Stomach (tissue), 9 donors: ENCODE results near the gene OR8D2. TPM values are rescaled to one million over a fixed set of nuclear protein-coding genes. Genes with fewer than 3 reads are reported as not detected.

Source experiments
- DNase-seq, 2 donors: peaks; one replicate each; pipeline versions ENCODE4 v3.0.0 to v3.0.0-alpha.2; 2013 to 2019
- H3K27ac ChIP-seq, 5 donors: fragments of 200-600 bp in 4 of 5; sonication (generic) in 4 of 5; one replicate each; pipeline ENCODE4 v1.5.1; 2013 to 2019; ENCODE audit warnings: mild to moderate bottlenecking in 1 of 5, moderate library complexity in 1 of 5
- H3K27me3 ChIP-seq, 3 donors: fragments of 200-600 bp; sonication (generic); one replicate each; pipeline ENCODE4 v1.5.1; 2017 to 2019; ENCODE audit warnings: mixed run types in 1 of 3
- H3K36me3 ChIP-seq, 4 donors: fragments of 200-600 bp; sonication (generic); 1 replicate in 3 of 4; 2 replicates in 1 of 4; pipeline ENCODE4 v1.5.1; 2016 to 2019
- H3K4me1 ChIP-seq, 4 donors: fragments of 200-600 bp; sonication (generic); one replicate each; pipeline ENCODE4 v1.5.1; 2016 to 2019
- H3K4me3 ChIP-seq, 4 donors: fragments of 200-600 bp; sonication (generic) in 3 of 4; one replicate each; pipeline ENCODE4 v1.5.1; 2016 to 2019; ENCODE audit warnings: mild to moderate bottlenecking in 1 of 4
- H3K9me3 ChIP-seq, 4 donors: fragments of 200-600 bp; sonication (generic); one replicate each; pipeline ENCODE4 v1.5.1; 2016 to 2019
- EP300 ChIP-seq: sonication (generic); formaldehyde crosslinking; IDR thresholded peaks from one replicate; pipeline ENCODE4 v1.6.1; 2017; ENCODE audit warnings: antibody characterized with exemption
- POLR2A ChIP-seq, 4 donors: fragments of 450-650 bp; IDR thresholded peaks; one replicate each; pipeline ENCODE4 v1.6.1; 2016; ENCODE audit warnings: antibody characterized with exemption in 4 of 4, control low read depth in 2 of 4, mild to moderate bottlenecking in 1 of 4, moderate library complexity in 1 of 4
- POLR2AphosphoS5 ChIP-seq, 3 donors: sonication (generic); formaldehyde crosslinking; IDR thresholded peaks; one replicate each; pipeline ENCODE4 v1.6.1; 2016; ENCODE audit warnings: antibody characterized with exemption in 3 of 3
- WGBS, 5 donors: extraction: QIAGEN DNeasy Blood & Tissue Kit in 3 of 5; methylation state at CpG; one replicate each; pipeline versions ENCODE4 v1.1.5 to v1.1.7; 2013 to 2018; 5-methylcytosine and 5-hydroxymethylcytosine counted together
- intact Hi-C: fragments of 100-400 bp; cut with DNase I; formaldehyde crosslinking; loops from one replicate; pipeline ENCODE4 v1.15.1; 2023; ENCODE audit warnings: low total_unique reads
- polyA plus RNA-seq, 3 donors: library from polyadenylated mRNA; stranded (reverse); fragments of 200-250 nt; gene quantifications; one replicate each; pipeline ENCODE4 v1.2.3, GENCODE V29; 2013
- total RNA-seq, 5 donors: library from RNA; depleted of rRNA; stranded (reverse); fragments of >200 nt; gene quantifications; one replicate each; pipeline versions ENCODE4 v1.1.0 to v1.2.3, GENCODE V29; 2014 to 2016
- TF ChIP-seq, protein P1 (sequence below), 7 experiments: fragments of 450-650 bp in 4 of 7; fragments of 200-600 bp in 3 of 7; sonication (generic) in 3 of 7; IDR thresholded peaks; one replicate each; pipeline ENCODE4 v1.5.1; 2016 to 2019; ENCODE audit warnings: antibody characterized with exemption in 7 of 7, control low read depth in 2 of 7, mild to moderate bottlenecking in 1 of 7
- donor health status: healthy with polysubstance abuse.
- donor health status: Bipolar disorder and iron deficiency.
- donor health status: healthy.

OR8D2 gene
- total and polyA plus RNA-seq, 8 donors, result not detected

DNA sequence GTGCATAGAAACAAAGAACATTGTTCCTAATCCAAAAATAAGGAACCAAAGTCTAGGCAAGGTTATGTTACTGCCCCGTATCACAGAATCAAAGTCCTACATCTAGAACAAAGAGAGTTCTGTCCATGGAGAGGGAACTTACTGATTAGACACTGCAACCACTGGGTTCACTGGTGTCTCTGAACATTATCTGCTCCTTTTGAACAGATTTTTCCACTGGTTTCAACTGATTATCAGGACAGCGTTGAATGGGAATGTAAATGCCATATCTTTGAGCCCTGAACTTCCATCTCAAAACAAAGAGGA, 20.1 kb upstream of the OR8D2 start:
- intact Hi-C loops, result no loop called here
- Histone ChIP-seq H3K27me3 (no peaks in the 10 kb centered on the region), H3K27ac (no peak overlapping the region), H3K4me1 (no peaks in the 10 kb centered on the region), H3K4me3 (no peak overlapping the region), H3K36me3 (no peaks in the 10 kb centered on the region), H3K9me3 (no peaks in the 10 kb centered on the region)
- no peak for TF ChIP-seq POLR2AphosphoS5 (IDR thresholded peaks at IDR 0.05)
- TF ChIP-seq POLR2A (IDR thresholded peaks at IDR 0.05), result no peak
- TF ChIP-seq EP300, result no peak
- TF ChIP-seq, protein P1, sequence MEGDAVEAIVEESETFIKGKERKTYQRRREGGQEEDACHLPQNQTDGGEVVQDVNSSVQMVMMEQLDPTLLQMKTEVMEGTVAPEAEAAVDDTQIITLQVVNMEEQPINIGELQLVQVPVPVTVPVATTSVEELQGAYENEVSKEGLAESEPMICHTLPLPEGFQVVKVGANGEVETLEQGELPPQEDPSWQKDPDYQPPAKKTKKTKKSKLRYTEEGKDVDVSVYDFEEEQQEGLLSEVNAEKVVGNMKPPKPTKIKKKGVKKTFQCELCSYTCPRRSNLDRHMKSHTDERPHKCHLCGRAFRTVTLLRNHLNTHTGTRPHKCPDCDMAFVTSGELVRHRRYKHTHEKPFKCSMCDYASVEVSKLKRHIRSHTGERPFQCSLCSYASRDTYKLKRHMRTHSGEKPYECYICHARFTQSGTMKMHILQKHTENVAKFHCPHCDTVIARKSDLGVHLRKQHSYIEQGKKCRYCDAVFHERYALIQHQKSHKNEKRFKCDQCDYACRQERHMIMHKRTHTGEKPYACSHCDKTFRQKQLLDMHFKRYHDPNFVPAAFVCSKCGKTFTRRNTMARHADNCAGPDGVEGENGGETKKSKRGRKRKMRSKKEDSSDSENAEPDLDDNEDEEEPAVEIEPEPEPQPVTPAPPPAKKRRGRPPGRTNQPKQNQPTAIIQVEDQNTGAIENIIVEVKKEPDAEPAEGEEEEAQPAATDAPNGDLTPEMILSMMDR (IDR thresholded peaks at IDR 0.05), result no peak
- 59 to 67% (median 62%) methylated on average over 2 of the region's 2 CpGs for WGBS, 5 donors
- DNase-seq, result no peak

DNA sequence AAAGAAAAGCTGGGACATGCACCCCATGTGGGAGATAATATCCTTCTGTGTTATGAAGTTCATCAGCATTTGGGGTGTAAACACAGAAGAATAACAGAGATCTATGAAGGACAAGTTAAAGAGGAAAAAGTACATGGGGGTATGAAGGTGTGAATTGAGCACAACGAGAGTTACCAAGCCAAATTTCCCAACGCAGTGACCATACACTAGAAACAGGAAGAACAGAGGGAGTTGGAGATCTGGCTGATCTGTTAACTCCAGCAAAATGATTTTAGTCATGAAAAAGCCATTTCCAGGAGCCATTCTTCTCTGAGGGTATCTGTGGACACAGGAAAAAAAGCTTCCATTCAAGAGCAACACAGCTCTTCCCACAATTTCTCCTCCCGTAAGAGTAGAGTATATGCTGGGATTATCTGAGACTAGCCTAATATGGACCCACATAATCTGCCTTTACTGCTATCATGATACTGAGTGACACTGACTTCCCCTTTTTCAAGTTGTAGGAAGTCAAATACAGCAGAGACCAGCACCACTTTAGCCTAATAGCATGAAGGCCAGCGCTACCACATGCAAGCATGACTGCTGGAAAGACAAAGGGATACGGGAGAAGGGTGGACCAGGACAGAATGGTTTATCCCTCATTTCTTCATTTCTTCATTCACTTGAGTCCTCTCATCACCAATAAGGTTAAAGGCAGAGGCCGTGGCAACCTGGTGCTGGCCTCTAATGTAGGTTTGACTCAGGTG, 19.6 kb upstream of the OR8D2 start:
- no peak overlapping the region for H3K27ac ChIP-seq
- no peaks in the 10 kb centered on the region for H3K27me3 ChIP-seq
- 64 to 82% (median 78%) methylated on average over 6 of the region's 6 CpGs for WGBS, 5 donors
- H3K36me3 ChIP-seq, result no peaks in the 10 kb centered on the region
- no peak overlapping the region for H3K4me3 ChIP-seq
- no peaks in the 10 kb centered on the region for H3K4me1 ChIP-seq
- TF ChIP-seq POLR2A (IDR thresholded peaks at IDR 0.05) (no peak), POLR2AphosphoS5 (IDR thresholded peaks at IDR 0.05) (no peak), EP300 (no peak)
- TF ChIP-seq, protein P1 (IDR thresholded peaks at IDR 0.05), result no peak
- no peak for DNase-seq
- intact Hi-C loops, result no loop called here
- H3K9me3 ChIP-seq, result no peaks in the 10 kb centered on the region

DNA sequence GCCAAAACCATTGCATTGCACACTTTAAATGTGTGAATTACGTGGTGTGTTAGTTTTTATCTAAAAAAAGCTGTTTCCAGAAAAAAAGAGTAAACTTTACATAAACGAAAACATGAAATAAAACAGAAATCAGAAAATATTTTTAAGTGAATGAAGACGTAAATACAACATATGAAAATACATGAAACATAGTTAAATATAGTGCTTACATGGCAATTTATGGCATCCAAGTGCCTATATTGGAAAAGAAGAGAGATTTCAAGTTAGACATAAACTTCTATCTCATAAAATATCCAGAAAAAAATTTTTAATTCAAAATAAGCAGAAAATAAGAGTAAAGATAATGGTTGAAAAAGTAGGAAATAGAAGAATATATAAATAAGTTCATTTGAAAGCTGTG, 11.9 kb upstream of the OR8D2 start:
- intact Hi-C loops, result no loop called here
- WGBS, 5 donors, result 67 to 77% (median 76%) methylated on average over 3 of the region's 3 CpGs
- Histone ChIP-seq H3K4me3 (no peak overlapping the region), H3K36me3 (no peaks in the 10 kb centered on the region), H3K27me3 (no peaks in the 10 kb centered on the region), H3K4me1 (no peaks in the 10 kb centered on the region), H3K9me3 (no peaks in the 10 kb centered on the region), H3K27ac (no peak overlapping the region)
- TF ChIP-seq EP300 (no peak), POLR2A (IDR thresholded peaks at IDR 0.05) (no peak), POLR2AphosphoS5 (IDR thresholded peaks at IDR 0.05) (no peak)
- TF ChIP-seq, protein P1 (IDR thresholded peaks at IDR 0.05), result no peak
- DNase-seq, result no peak

DNA sequence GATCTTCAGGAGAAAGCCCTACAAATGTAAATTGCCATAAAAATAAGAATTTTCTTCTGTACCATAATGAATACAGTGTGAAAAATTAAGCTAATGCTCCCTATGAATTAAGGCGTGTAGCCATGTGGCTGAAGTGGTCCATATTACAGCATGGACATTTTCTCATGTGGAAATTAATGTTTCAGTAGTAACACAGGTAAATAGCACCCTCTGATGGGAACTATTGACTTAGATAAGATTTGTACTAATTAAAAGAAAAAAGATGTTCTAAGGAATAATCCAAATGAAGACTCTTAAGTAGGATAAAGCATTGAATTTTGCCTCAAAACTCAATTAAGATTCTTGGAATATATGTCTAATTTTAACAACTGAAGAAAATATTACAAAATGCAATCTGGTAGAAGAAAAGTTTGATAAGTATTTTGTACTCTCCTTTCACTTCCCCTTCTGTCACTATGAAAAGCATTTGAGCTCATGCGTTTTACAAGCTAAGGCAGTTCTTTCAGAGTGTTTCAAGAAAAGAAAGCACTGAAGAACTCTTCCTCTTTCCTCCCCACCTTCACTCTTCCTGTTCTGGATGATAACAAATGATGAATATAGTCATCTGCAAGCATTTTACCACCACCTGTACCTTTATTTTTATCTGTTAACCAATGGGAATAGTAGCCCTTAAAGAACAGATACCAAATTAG, 9.9 kb upstream of the OR8D2 start:
- no peaks in the 10 kb centered on the region for H3K27me3 ChIP-seq
- no peaks in the 10 kb centered on the region for H3K4me1 ChIP-seq
- 51 to 66% (median 65%) methylated on average over 2 of the region's 2 CpGs for WGBS, 5 donors
- H3K36me3 ChIP-seq, result no peaks in the 10 kb centered on the region
- no peak overlapping the region for H3K4me3 ChIP-seq
- H3K9me3 ChIP-seq, result no peaks in the 10 kb centered on the region
- peak in 1 of 2 donors; percentile 11 for DNase-seq
- intact Hi-C loops, result no loop called here
- TF ChIP-seq POLR2A (IDR thresholded peaks at IDR 0.05) (no peak), POLR2AphosphoS5 (IDR thresholded peaks at IDR 0.05) (no peak), EP300 (no peak)
- TF ChIP-seq, protein P1 (IDR thresholded peaks at IDR 0.05), result no peak
- H3K27ac ChIP-seq, result no peak overlapping the region
